Mononuclear cell (primary cell): ENCODE measurements around the gene SOCS3. TPM values are rescaled to one million over a fixed set of nuclear protein-coding genes. Genes with fewer than 3 reads are reported as not detected.
A peak's percentile ranks its signal among the peaks of the same experiment; 100 is the strongest.

Source experiments
- H3K27me3 ChIP-seq: 2 replicates; pipeline ENCODE4 v1.6.0; 2011; ENCODE audit warnings: low read length, control low read depth; ENCODE audit not compliant: insufficient read depth
- H3K4me1 ChIP-seq: 2 replicates; pipeline ENCODE4 v1.5.1; 2011; ENCODE audit warnings: mild to moderate bottlenecking, low read length, control low read depth; ENCODE audit not compliant: insufficient read depth
- H3K4me3 ChIP-seq: 2 replicates; pipeline ENCODE4 v1.5.1; 2011; ENCODE audit warnings: mild to moderate bottlenecking, low read length, moderate library complexity
- H3K9me3 ChIP-seq: 2 replicates; pipeline ENCODE4 v1.5.1; 2011; ENCODE audit warnings: low read depth, mild to moderate bottlenecking, control low read depth, low read length
- total RNA-seq: library from RNA; depleted of rRNA; stranded (reverse); fragments of >200 nt; gene quantifications from one replicate; pipeline ENCODE4 v1.2.3, GENCODE V29; 2012

SOCS3 gene
- total RNA-seq, 1 donor, result 503 TPM

GRCh38 chr17:78365561-78366108 lies 5.8 kb upstream of the SOCS3 start:
- peaks cover 14% of the 10 kb centered on the region for H3K4me1 ChIP-seq
- no peak overlapping the region for H3K4me3 ChIP-seq
- H3K9me3 ChIP-seq, result no peaks in the 10 kb centered on the region
- H3K27me3 ChIP-seq, result no peaks in the 10 kb centered on the region

- H3K4me3 ChIP-seq, result no peak overlapping the region
- no peaks in the 10 kb centered on the region for H3K27me3 ChIP-seq
- H3K4me1 ChIP-seq, result peaks cover 18% of the 10 kb centered on the region
- H3K9me3 ChIP-seq, result no peaks in the 10 kb centered on the region
These were observed 4.8 kb upstream of the SOCS3 start for GRCh38 chr17:78364436-78365281.

- H3K9me3 ChIP-seq, result no peaks in the 10 kb centered on the region
- peaks cover 7% of the 10 kb centered on the region for H3K27me3 ChIP-seq
- peaks cover 30% of the 10 kb centered on the region for H3K4me1 ChIP-seq
- no peak overlapping the region for H3K4me3 ChIP-seq
These were observed 2.8 kb upstream of the SOCS3 start for GRCh38 chr17:78362671-78363070.

GRCh38 chr17:78362232-78362631 lies 2.4 kb upstream of the SOCS3 start:
- H3K27me3 ChIP-seq, result peaks cover 7% of the 10 kb centered on the region
- H3K9me3 ChIP-seq, result no peaks in the 10 kb centered on the region
- H3K4me3 ChIP-seq, result no peak overlapping the region
- peaks cover 34% of the 10 kb centered on the region for H3K4me1 ChIP-seq

- H3K9me3 ChIP-seq, result no peaks in the 10 kb centered on the region
- no peak overlapping the region for H3K4me3 ChIP-seq
- H3K27me3 ChIP-seq, result peaks cover 7% of the 10 kb centered on the region
- H3K4me1 ChIP-seq, result peaks cover 42% of the 10 kb centered on the region
These were observed 1.4 kb upstream of the SOCS3 start for GRCh38 chr17:78361225-78361701.

GRCh38 chr17:78360371-78361224 lies 721 bp upstream of the SOCS3 start:
- no peaks in the 10 kb centered on the region for H3K9me3 ChIP-seq
- H3K4me1 ChIP-seq, result peaks cover 49% of the 10 kb centered on the region
- peak overlapping the region; percentile 91 for H3K4me3 ChIP-seq
- H3K27me3 ChIP-seq, result peaks cover 7% of the 10 kb centered on the region

- no peaks in the 10 kb centered on the region for H3K9me3 ChIP-seq
- H3K4me1 ChIP-seq, result peaks cover 50% of the 10 kb centered on the region
- H3K27me3 ChIP-seq, result peaks cover 7% of the 10 kb centered on the region
- H3K4me3 ChIP-seq, result peak overlapping the region; percentile 91
These were observed 418 bp downstream of the SOCS3 start for GRCh38 chr17:78359321-78359996.

- Histone ChIP-seq H3K4me3 (peak overlapping the region; percentile 91), H3K27me3 (peaks cover 7% of the 10 kb centered on the region), H3K9me3 (no peaks in the 10 kb centered on the region), H3K4me1 (peaks cover 57% of the 10 kb centered on the region)
These were observed 1.1 kb downstream of the SOCS3 start for GRCh38 chr17:78358538-78359320.

- no peaks in the 10 kb centered on the region for H3K9me3 ChIP-seq
- peaks cover 65% of the 10 kb centered on the region for H3K4me1 ChIP-seq
- H3K4me3 ChIP-seq, result peak overlapping the region; percentile 91
These were observed 2.0 kb downstream of the SOCS3 start for GRCh38 chr17:78357672-78358537.

GRCh38 chr17:78357177-78357586 lies 2.7 kb downstream of the SOCS3 start:
- Histone ChIP-seq H3K4me3 (peak overlapping the region; percentile 91), H3K4me1 (peaks cover 69% of the 10 kb centered on the region), H3K9me3 (no peaks in the 10 kb centered on the region), H3K27me3 (peaks cover 7% of the 10 kb centered on the region)

More at GRCh38 chr17:78357672-78358537, 2.0 kb downstream of the SOCS3 start:
- peaks cover 7% of the 10 kb centered on the region for H3K27me3 ChIP-seq

- peaks cover 7% of the 10 kb centered on the region for H3K27me3 ChIP-seq
- H3K4me3 ChIP-seq, result no peak overlapping the region
- H3K9me3 ChIP-seq, result no peaks in the 10 kb centered on the region
- H3K4me1 ChIP-seq, result peaks cover 79% of the 10 kb centered on the region
These were observed 3.7 kb downstream of the SOCS3 start for GRCh38 chr17:78356101-78356713.

- Histone ChIP-seq H3K4me1 (peaks cover 81% of the 10 kb centered on the region), H3K9me3 (no peaks in the 10 kb centered on the region), H3K27me3 (peaks cover 7% of the 10 kb centered on the region), H3K4me3 (no peak overlapping the region)
These were observed 4.2 kb downstream of the SOCS3 start for GRCh38 chr17:78355701-78356100.
